Karpas-422 (cell line): Measurements from ENCODE around the gene JUNB. TPM values are rescaled to one million over a fixed set of nuclear protein-coding genes. Genes with fewer than 3 reads are reported as not detected.
A peak's percentile ranks its signal among the peaks of the same experiment; 100 is the strongest.

Experiments used
- DNase-seq: peaks from one replicate; pipeline ENCODE4 v3.0.0-alpha.2; 2015
- H2AFZ ChIP-seq: fragments of 200-600 bp; sonication (generic); 2 replicates; pipeline ENCODE4 v1.6.1; 2014; ENCODE audit warnings: antibody characterized with exemption, low read length, mixed read lengths
- H3K27ac ChIP-seq: fragments of 200-600 bp; sonication (generic); 2 replicates; pipeline ENCODE4 v1.5.1; 2014; ENCODE audit warnings: mild to moderate bottlenecking, low read length, moderate library complexity
- H3K27me3 ChIP-seq: fragments of 200-600 bp; sonication (generic); 2 replicates; pipeline ENCODE4 v1.6.1; 2014; ENCODE audit warnings: low read length, mixed read lengths
- H3K36me3 ChIP-seq: fragments of 200-600 bp; sonication (generic); 2 replicates; pipeline ENCODE4 v1.6.1; 2014; ENCODE audit warnings: low read length, mixed read lengths; ENCODE audit not compliant: insufficient read depth
- H3K4me1 ChIP-seq: fragments of 200-600 bp; sonication (generic); 2 replicates; pipeline ENCODE4 v1.6.1; 2014; ENCODE audit warnings: mild to moderate bottlenecking, low read length, mixed read lengths
- H3K4me2 ChIP-seq: fragments of 200-600 bp; sonication (generic); 2 replicates; pipeline ENCODE4 v1.6.1; 2014; ENCODE audit warnings: low read length, low read depth, mild to moderate bottlenecking; ENCODE audit not compliant: poor library complexity, severe bottlenecking
- H3K4me3 ChIP-seq: fragments of 200-600 bp; sonication (generic); 2 replicates; pipeline ENCODE4 v1.5.1; 2014; ENCODE audit warnings: mild to moderate bottlenecking, antibody characterized with exemption, low read length, mixed read lengths
- H3K79me2 ChIP-seq: fragments of 200-600 bp; sonication (generic); 2 replicates; pipeline ENCODE4 v1.6.1; 2014; ENCODE audit warnings: mild to moderate bottlenecking, low read length, mixed read lengths
- H3K9ac ChIP-seq: fragments of 200-600 bp; sonication (generic); 2 replicates; pipeline ENCODE4 v1.6.0; 2014; ENCODE audit warnings: low read length
- H3K9me2 ChIP-seq: fragments of 200-600 bp; sonication (generic), shearing (Covaris generic); replicated peaks from 2 replicates; pipeline ENCODE4 v1.6.0; 2014; ENCODE audit warnings: mild to moderate bottlenecking, low read length, moderate library complexity; ENCODE audit not compliant: insufficient read depth
- H3K9me3 ChIP-seq: fragments of 300-700, 200-600 bp; sonication (generic); 2 replicates; pipeline ENCODE4 v1.6.1; 2014; ENCODE audit warnings: low read length, mixed read lengths
- H4K20me1 ChIP-seq: fragments of 200-600 bp; sonication (generic); 2 replicates; pipeline ENCODE4 v1.6.1; 2014; ENCODE audit warnings: mild to moderate bottlenecking, antibody characterized with exemption, low read length, low read depth; ENCODE audit not compliant: insufficient read depth
- total RNA-seq: library from RNA; depleted of rRNA; stranded (reverse); fragments of >200 nt; shearing (Covaris generic); gene quantifications from 2 replicates; pipeline ENCODE4 v1.2.3, GENCODE V29; 2014; ENCODE audit warnings: low replicate concordance

The JUNB gene
- total RNA-seq, 1 experiment from 2014 or later: 60.0 TPM

DNA sequence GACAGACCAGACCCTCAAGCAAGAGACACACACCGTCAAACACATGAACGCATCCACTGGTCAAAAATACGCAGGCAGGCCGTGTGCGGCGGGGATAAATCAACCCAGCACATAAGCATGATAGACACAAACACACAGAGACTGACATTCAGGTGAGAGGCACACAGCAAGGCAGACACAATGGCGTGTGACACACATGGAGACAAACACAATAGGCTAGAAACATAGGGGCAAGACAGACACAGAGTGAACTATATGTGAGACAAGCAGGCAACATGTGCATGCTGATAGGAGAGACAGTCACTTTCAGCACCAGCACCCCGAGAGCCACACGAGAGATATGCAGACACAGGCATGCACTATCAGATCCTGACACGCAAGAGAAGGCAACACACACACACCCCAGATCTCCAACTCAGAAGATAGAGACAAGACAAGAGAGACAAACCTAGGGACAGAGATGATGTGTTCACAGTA, 6.9 kb upstream of the JUNB start:
- Histone ChIP-seq H3K79me2 (no peaks in the 10 kb centered on the region), H3K27me3 (no peaks in the 10 kb centered on the region), H3K9ac (peak overlapping the region; percentile 23), H3K27ac (peak overlapping the region; percentile 74), H3K4me2 (no peak overlapping the region), H3K36me3 (no peaks in the 10 kb centered on the region), H3K4me3 (no peak overlapping the region), H2AFZ (no peak overlapping the region), H4K20me1 (no peaks in the 10 kb centered on the region), H3K9me3 (no peaks in the 10 kb centered on the region), H3K4me1 (peaks cover 68% of the 10 kb centered on the region), H3K9me2 (no peaks in the 10 kb centered on the region)
- peak; percentile 46 for DNase-seq

DNA sequence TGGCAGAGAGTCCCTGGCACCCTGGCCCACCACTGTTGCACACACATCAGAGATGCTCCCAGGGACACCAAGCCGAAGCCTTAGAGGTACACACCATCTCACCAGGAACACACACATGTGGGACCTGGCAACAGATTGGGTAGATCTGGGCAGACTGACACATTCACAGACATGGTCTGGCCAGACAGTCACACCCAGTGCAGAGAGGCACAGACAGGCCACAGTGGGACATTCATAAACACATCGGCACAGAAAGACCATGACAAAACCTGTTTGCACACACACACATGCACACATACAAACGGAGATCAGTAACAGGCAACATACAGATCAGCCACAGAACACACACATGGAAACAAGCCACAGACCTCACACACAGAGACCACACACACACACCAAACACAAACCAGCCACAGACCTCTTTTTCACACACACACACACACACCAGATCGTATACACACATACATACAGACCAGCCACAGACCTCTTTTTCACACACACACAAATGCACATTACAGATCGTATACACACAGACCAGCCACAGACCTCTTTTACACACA, 6.3 kb upstream of the JUNB start:
- no peak overlapping the region for H2AFZ ChIP-seq
- no peaks in the 10 kb centered on the region for H3K27me3 ChIP-seq
- no peaks in the 10 kb centered on the region for H3K9me3 ChIP-seq
- no peaks in the 10 kb centered on the region for H4K20me1 ChIP-seq
- H3K4me1 ChIP-seq: peaks cover 67% of the 10 kb centered on the region
- no peaks in the 10 kb centered on the region for H3K79me2 ChIP-seq
- peak overlapping the region; percentile 74 for H3K27ac ChIP-seq
- no peak for DNase-seq
- no peak overlapping the region for H3K4me3 ChIP-seq
- H3K36me3 ChIP-seq: no peaks in the 10 kb centered on the region
- H3K4me2 ChIP-seq: no peak overlapping the region
- H3K9ac ChIP-seq: peak overlapping the region; percentile 65
- no peaks in the 10 kb centered on the region for H3K9me2 ChIP-seq

DNA sequence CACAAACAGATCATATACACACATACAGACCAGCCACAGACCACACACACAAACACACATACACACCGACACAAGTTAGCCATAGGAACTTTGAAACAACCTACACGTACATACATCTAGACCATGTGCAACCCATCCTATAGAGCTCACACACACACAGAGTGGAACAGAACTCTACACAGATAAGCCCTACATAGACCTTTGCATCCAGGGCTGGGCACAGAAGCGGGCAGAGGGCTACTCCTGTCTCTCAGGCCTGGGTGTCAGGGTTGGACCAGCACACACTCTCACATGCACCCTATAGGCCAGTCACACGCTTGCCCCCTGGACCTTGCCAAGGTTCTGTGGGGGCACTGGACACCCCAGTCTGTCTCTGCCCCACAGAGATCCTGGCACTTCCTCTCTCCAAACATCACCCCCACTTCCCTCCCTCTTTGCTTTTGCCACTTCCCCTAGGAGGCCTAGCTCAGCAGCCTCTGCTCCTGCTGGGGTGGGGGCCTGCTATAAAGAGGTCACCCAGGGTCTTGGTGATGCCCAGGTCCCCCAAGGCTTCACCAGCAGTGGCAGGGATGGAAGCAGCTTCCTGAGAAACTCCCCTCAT, 5.8 kb upstream of the JUNB start:
- peak; percentile 68 for DNase-seq
- Histone ChIP-seq H2AFZ (0 out of 2 replicates have a peak overlapping the region, but pooled peaks have one; percentile 10), H3K4me2 (peak overlapping the region; percentile 46)

DNA sequence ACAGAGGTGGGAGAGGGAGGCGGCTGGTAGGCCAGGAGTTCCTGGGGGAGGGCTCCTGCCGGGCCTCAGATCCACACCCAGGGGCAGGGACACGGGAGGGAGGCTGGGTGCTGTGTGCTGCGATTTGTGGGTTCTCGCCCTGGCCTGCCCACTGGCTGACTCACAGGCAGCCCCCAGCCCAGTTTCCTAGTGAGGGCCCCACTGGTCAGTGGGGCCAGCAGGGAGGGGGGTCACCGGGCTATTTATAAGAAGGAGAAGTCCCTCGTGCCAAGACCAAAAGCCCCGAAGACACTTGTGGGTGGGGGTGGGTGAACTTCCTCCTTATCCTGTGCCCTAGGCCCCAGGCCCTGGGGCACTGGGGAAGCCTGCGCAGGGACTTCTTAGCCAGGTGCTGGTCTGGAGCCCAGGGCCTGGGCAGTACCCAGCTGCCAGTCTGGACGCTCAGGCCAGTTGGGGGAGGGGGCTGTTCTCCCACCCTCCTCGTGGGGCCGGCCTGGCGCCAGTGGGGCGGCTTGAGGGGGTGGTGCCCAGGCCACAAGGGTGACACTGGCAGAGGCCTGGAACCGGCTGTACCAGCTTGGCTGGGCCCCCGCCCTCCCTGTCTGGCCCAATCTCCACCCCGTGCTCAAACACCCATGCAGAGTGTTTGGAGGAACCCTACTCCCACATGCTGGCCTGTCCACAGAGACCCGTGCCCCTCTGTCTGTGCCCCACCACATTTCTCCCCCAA, 5.0 kb upstream of the JUNB start:
- no peaks in the 10 kb centered on the region for H4K20me1 ChIP-seq
- peak overlapping the region; percentile 65 for H3K9ac ChIP-seq
- no peak overlapping the region for H3K4me3 ChIP-seq
- H2AFZ ChIP-seq: 0 out of 2 replicates have a peak overlapping the region, but pooled peaks have one; percentile 10
- H3K9me2 ChIP-seq: no peaks in the 10 kb centered on the region
- peak overlapping the region; percentile 46 for H3K4me2 ChIP-seq
- peak; percentile 64 for DNase-seq
- no peaks in the 10 kb centered on the region for H3K9me3 ChIP-seq
- peak overlapping the region; percentile 74 for H3K27ac ChIP-seq
- peaks cover 79% of the 10 kb centered on the region for H3K4me1 ChIP-seq
- no peaks in the 10 kb centered on the region for H3K36me3 ChIP-seq
- no peaks in the 10 kb centered on the region for H3K27me3 ChIP-seq
- H3K79me2 ChIP-seq: no peaks in the 10 kb centered on the region

More for the DNA sequence above, 5.8 kb upstream of the JUNB start:
- Histone ChIP-seq H3K4me3 (no peak overlapping the region), H3K9me2 (no peaks in the 10 kb centered on the region), H3K27me3 (no peaks in the 10 kb centered on the region), H3K9me3 (no peaks in the 10 kb centered on the region), H3K79me2 (no peaks in the 10 kb centered on the region), H3K9ac (peak overlapping the region; percentile 65), H4K20me1 (no peaks in the 10 kb centered on the region), H3K36me3 (no peaks in the 10 kb centered on the region), H3K27ac (peak overlapping the region; percentile 74), H3K4me1 (peaks cover 72% of the 10 kb centered on the region)

DNA sequence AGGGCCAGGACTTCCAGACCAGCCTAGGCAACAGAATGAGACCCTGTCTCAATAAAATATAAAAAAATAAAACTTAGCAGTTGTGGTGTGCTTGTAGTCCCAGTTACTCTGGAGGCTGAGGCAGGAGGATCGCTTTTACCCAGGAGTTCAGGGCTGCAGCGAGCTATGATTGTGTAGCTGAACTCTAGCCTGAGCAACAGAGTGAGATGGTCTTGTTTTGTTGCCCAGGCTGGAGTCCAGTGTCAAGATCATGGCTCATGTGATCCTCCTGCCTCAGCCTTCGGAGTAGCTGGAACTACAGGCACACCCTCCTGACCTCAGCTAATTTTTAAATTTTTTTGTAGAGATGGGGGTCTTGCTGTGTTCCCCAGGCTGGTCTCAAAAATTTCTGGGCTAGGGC, 4.3 kb upstream of the JUNB start:
- H3K79me2 ChIP-seq: peaks cover 6% of the 10 kb centered on the region
- peak overlapping the region; percentile 65 for H3K9ac ChIP-seq
- no peaks in the 10 kb centered on the region for H3K27me3 ChIP-seq
- H2AFZ ChIP-seq: no peak overlapping the region
- DNase-seq: no peak
- H4K20me1 ChIP-seq: no peaks in the 10 kb centered on the region
- H3K4me1 ChIP-seq: peaks cover 76% of the 10 kb centered on the region
- peak overlapping the region; percentile 46 for H3K4me2 ChIP-seq
- peak overlapping the region; percentile 74; the same call in 1 of the 2 replicates for H3K27ac ChIP-seq
- H3K4me3 ChIP-seq: no peak overlapping the region
- no peaks in the 10 kb centered on the region for H3K9me2 ChIP-seq
- no peaks in the 10 kb centered on the region for H3K36me3 ChIP-seq
- H3K9me3 ChIP-seq: no peaks in the 10 kb centered on the region

DNA sequence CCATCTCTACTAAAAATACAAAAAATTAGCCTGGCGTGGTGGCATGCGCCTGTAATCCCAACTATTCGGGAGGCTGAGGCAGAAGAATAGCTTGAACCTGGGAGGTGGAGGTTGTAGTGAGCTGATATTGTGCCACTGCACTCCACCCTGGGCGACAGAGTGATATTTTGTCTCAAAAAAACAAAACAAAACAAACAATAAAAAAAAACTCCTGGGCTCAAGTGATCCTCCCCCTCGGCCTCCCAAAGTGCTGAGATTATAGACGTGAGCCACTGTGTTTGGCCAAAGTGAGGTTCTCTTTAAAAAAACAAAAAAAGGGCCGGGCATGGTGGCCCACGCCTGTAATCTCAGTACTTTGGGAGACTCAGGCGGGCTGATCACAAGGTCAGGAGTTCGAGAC, 3.8 kb upstream of the JUNB start:
- Histone ChIP-seq H3K9ac (no peak overlapping the region), H3K27me3 (no peaks in the 10 kb centered on the region), H3K4me2 (no peak overlapping the region), H2AFZ (no peak overlapping the region), H4K20me1 (no peaks in the 10 kb centered on the region), H3K36me3 (no peaks in the 10 kb centered on the region), H3K9me2 (no peaks in the 10 kb centered on the region), H3K79me2 (peaks cover 10% of the 10 kb centered on the region), H3K27ac (no peak overlapping the region), H3K4me3 (no peak overlapping the region), H3K4me1 (peaks cover 71% of the 10 kb centered on the region), H3K9me3 (no peaks in the 10 kb centered on the region)
- DNase-seq: no peak

DNA sequence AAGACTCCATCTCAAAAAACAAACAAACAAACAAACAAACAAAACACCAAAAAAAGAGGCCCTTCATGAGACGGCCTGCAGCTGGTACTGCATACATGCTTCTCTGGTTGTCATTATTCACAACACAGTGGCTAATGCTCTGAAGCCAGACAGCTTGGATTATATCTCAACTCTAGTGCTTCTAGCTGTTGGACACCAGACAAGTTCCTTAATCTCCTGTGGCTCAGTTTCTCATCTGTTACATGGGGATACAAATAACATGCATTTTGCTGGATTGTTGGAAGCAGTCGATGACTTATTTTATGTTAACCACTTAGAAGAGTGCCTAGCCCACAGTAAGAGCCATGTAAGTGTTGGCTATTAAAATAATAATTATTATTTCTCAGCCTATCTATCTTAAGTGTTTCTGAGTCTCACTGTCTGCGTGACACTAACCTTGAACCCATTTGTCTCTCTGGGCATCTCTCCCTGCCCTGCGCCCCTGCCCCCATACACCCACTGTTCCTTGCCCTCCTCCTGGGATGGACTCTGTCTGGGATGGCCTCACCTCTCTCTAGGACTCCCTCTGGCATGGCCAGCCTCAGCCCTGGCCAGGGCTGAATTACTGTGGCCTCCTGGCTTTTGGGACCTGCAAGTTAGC, 3.1 kb upstream of the JUNB start:
- peak overlapping the region; percentile 77 for H3K9ac ChIP-seq
- H3K9me3 ChIP-seq: no peaks in the 10 kb centered on the region
- H3K9me2 ChIP-seq: no peaks in the 10 kb centered on the region
- H4K20me1 ChIP-seq: peaks cover 5% of the 10 kb centered on the region; the same call in 1 of the 2 replicates
- H3K27ac ChIP-seq: peak overlapping the region; percentile 84
- no peak for DNase-seq
- H3K4me3 ChIP-seq: no peak overlapping the region; the same call in 1 of the 2 replicates
- H3K79me2 ChIP-seq: peaks cover 17% of the 10 kb centered on the region
- no peaks in the 10 kb centered on the region for H3K36me3 ChIP-seq
- H2AFZ ChIP-seq: no peak overlapping the region
- peak overlapping the region; percentile 95 for H3K4me2 ChIP-seq
- H3K4me1 ChIP-seq: peaks cover 64% of the 10 kb centered on the region
- H3K27me3 ChIP-seq: no peaks in the 10 kb centered on the region

DNA sequence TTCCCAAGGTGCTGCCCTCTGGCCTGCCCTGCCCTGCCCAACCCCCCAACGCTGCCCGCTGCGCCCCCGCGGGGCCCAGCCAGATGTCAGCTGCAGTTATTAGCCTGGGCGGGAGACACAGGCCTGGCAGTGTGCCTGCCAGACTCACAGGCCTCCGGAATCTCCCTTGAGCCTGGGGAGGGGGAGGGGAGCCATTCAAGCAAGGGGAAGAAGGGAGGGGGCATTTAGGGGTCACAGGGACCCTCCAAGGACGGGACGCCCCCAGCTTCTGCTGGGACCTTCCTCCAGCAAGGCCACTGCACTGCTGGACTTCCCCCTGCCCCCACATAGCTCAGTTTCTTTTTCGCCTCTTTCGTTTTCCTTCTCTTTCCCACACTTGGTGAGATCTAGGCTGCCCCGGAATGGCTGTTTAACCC, 2.6 kb upstream of the JUNB start:
- peaks cover 18% of the 10 kb centered on the region for H3K79me2 ChIP-seq

More for the DNA sequence above, 2.6 kb upstream of the JUNB start:
- Histone ChIP-seq H2AFZ (no peak overlapping the region), H3K27ac (peak overlapping the region; percentile 84), H3K9ac (peak overlapping the region; percentile 77), H3K36me3 (no peaks in the 10 kb centered on the region), H3K27me3 (no peaks in the 10 kb centered on the region), H3K9me2 (no peaks in the 10 kb centered on the region), H3K4me2 (peak overlapping the region; percentile 95), H3K9me3 (no peaks in the 10 kb centered on the region), H3K4me1 (peaks cover 60% of the 10 kb centered on the region), H4K20me1 (peaks cover 5% of the 10 kb centered on the region; the same call in 1 of the 2 replicates), H3K4me3 (peak overlapping the region; percentile 80)
- DNase-seq: peak; percentile 60
